Stimulated activated CD4-positive, alpha-beta T cell treated with anti-CD3 and anti-CD28 coated beads, Interleukin-1b, Interleukin-23, amount 100 ng/mL, for 24 hours (primary cell): ENCODE measurements around the gene KLF11.
"Not testable (repeated sequence)": the region's sequence is repeated elsewhere in the genome, so short reads cannot be mapped to it uniquely, and the experiment has no call there.

Experiments
- DNase-seq, 4 experiments: peaks; one replicate each; pipeline ENCODE4 v3.0.0-alpha.2; 2020; ENCODE audit warnings: low read depth in 4 of 4, low spot score in 1 of 4

Gene KLF11

DNA sequence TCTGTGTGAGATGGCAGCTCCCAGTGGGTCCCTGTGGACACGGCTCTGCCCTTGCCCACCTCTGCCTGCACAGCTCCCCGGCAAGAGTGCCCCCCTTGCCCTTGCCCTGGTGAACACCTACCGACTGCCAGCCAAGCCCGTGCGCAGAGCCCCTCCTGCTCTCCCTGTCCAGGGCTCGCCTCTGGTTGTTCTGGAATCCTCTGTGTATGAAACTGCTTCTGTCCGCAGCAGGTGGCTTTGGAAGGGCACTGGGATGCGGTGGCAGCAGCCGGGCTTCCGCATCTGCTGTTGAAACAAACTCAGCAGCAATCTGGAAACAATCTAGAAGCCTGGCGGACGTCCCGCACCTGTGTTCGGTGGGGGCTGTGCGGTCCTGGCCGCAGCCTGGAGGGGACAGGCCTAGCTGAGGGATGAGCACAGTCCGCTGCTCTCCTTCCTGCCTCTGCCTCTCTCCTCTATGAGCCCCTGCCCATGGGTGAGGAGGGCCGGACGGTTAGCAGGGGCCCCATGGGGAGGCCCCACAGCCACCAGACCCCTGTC lies 34.0 kb upstream of the KLF11 start:
- no peak for DNase-seq

- DNase-seq: no peak
These were observed 33.3 kb upstream of the KLF11 start for GRCh38 chr2:10009811-10010781.

GRCh38 chr2:10010861-10011605 lies 32.3 kb upstream of the KLF11 start:
- DNase-seq: not testable (repeated sequence)

DNA sequence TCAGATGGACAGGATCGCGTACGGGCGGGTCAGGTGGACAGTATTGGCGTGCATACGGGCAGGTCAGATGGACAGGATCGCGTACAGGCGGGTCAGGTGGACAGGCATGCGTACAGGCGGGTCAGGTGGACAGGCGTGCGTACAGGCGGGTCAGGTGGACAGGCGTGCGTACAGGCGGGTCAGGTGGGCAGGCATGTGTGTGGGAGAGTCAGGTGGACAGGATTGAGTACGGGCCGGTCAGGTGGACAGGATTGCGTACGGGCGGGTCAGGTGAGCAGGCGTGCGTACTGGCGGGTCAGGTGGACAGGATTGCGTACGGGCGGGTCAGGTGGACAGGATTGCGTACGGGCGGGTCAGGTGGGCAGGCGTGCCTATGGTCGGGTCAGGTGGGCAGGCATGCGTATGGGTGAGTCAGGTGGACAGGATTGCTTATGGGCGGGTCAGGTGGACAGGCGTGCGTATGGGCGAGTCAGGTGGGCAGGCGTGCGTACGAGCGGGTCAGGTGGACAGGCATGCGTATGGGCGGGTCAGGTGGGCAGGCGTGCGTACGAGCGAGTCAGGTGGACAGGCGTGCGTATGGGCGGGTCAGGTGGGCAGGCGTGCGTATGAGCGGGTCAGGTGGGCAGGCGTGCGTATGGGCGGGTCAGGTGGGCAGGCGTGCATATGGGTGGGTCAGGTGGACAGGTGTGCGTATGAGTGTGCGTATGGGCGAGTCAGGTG lies 31.6 kb upstream of the KLF11 start:
- not testable (repeated sequence) for DNase-seq

DNA sequence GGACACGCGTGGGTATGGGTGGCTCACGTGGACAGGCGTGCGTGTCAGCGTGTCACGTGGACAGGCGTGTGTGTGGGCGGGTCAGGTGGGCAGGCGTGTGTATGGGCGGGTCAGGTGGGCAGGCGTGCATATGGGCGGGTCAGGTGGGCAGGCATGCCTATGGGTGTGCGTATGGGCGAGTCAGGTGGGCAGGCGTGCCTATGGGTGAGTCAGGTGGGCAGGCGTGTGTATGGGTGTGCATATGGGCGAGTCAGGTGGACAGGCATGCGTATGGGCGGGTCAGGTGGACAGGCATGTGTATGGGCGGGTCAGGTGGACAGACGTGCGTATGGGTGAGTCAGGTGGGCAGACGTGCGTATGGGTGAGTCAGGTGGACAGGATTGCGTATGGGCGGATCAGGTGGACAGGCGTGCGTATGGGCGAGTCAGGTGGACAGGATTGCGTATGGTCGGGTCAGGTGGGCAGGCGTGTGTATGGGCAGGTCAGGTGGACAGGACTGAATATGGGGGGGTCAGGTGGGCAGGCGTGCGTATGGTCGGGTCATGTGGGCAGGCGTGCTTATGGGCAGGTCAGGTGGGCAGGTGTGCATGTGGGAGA lies 30.9 kb upstream of the KLF11 start:
- DNase-seq: not testable (repeated sequence)

DNA sequence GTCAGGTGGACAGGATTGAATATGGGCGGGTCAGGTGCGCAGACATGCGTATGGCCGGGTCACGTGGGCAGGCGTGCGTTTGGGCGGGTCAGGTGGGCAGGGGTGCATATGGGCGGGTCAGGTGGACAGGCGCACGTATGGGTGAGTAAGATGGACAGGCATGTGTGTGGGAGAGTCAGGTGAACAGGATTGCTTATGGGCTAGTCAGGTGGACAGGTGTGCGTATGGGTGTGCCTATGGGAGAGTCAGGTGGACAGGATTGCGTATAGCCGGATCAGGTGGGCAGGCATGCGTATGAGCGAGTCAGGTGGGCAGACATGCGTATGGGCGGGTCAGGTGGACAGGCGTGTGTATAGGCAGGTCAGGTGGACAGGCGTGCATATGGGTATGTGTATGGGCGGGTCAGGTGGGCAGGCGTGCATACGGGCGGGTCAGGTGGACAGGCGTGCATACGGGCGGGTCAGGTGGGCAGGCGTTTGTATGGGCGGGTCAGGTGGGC lies 30.3 kb upstream of the KLF11 start:
- no peak for DNase-seq

- DNase-seq: not testable (repeated sequence)
These were observed 29.5 kb upstream of the KLF11 start for GRCh38 chr2:10013651-10014417.

DNA sequence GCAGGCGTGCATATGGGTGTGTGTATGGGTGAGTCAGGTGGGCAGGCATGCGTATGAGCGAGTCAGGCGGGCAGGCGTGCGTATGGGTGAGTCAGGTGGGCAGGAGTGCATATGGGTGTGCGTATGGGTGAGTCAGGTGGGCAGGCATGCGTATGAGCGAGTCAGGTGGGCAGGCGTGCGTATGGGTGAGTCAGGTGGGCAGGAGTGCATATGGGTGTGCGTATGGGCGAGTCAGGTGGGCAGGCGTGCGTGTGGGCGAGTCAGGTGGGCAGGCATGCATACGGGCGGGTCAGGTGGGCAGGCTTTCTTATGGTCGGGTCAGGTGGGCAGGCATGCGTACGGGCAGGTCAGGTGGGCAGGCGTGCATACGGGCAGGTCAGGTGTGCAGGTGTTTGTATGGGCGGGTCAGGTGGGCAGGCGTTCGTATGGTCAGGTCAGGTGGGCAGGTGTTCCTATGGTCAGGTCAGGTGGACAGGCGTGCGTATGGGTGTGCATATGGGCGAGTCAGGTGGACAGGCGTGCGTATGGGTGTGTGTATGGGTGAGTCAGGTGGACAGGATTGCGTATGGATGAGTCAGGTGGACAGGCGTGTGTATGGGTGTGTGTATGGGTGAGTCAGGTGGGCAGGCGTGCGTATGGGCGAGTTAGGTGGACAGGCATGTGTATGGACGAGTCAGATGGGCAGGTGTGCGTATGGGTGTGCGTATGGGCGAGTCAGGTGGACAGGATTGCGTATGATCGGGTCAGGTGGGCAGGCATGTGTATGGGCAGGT lies 28.7 kb upstream of the KLF11 start:
- DNase-seq: no peak

- not testable (repeated sequence) for DNase-seq
These were observed 27.9 kb upstream of the KLF11 start for GRCh38 chr2:10015376-10015989.

- DNase-seq: no peak
These were observed 27.1 kb upstream of the KLF11 start for GRCh38 chr2:10016001-10016801.

GRCh38 chr2:10016802-10017258 lies 26.5 kb upstream of the KLF11 start:
- DNase-seq: no peak

DNA sequence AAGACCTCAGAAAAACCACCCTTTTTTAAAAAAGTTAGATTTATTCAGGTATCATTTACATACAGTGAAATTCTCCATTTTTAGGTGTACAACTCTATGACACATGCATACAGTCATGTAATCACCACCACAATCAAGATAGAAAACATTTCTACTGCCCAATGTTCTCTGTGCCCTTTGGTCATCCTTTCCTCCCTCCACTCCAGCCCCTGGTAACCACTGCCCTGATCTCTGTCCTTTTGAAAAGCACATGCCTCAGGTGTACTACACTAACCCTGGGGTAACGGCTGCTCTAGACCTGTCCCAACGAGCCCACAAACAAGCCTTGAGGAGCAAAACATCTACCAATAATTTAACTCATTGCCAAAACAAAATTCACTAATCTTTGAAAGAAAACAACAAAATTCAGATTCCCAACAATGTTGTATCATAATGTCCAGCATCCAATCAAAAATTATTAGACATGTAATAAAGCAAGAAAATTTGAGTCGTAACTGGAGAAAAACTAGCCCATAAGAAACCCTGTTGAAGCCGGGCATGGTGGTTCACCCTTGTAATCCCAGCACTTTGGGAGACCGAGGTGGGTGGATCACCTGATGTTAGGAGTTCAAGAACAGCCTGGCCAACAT lies 25.9 kb upstream of the KLF11 start:
- no peak for DNase-seq

DNA sequence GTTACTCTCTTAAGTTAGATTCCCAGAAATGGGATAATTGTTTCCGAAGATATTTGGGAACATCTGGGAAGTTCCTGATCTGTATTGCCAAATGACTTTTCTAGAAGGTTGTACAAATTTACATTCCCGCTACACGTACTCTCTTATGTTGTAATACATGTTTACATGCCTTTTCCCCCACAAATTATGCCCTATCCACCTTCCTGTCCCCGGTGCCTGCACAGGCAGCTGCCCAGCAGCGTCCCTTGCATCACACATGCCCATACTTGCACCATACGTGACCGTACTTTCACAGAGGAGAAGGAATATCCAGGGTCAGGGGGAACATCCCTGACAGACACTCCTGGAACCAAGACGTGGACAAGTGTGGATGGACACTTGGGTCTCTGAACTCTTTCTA lies 24.2 kb upstream of the KLF11 start:
- no peak for DNase-seq

DNA sequence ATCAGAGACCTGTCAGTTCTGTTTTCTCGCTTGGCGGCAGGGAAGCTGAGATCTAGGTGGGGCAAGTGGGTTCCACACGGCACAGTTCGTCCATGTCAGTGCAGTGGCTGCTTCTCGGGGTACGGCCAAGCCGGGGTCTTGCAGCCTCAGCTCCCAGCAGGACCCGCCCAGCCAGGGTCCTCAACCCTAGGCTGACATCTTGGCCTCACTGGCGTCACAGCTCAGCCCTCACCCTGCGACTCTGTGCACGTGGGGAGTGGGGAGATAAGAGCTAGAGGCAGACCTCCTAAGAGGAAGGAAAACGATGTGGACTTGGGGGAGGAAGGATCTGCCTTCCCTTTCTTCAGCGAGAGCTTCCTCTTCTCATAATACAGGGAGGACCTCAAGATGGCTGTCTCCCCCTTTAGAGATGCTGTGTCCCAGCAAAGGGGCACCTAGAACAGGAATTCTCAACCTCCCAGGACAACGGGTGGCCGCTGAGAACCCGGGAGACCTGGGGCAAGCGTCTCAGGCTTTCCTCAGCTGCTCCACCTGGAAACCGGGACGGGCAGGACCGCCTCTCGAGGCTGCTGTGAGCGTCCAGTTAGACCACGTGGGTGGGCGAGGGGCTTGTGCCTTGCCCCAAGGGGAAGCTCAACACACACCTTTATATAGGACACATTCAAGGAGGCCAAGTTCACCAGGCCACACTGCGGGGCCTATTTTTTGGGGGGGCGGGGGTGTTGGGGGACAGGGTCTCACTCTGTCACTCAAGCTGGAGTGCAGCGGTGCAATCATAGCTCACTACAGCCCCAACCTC lies 23.5 kb upstream of the KLF11 start:
- no peak for DNase-seq

DNA sequence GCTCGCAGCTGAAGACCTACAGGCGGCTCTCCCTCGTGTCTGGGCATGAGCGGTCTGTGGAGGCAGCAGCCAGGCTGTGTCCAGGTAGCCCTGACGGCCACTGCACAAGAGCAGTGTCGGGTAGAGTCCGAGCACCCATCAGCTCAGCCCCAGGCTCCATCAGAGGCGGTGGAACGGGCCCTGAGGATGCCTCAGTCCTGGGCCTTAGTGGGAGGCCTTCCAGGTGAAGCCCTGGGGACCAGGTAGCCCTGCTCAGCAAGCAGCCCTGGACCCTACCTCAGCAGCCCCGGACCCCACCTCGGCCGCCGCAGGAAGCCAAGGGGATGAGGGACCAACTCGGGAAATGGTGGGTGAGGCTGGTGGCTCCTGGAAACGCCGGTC lies 21.3 kb upstream of the KLF11 start:
- no peak for DNase-seq

GRCh38 chr2:10022445-10022844 lies 20.9 kb upstream of the KLF11 start:
- no peak for DNase-seq
